NCI-H2107 treated with DMSO at 0.1 percent for 48 hours (cell line): ENCODE measurements around the gene CDYL2.
"Not testable (repeated sequence)": the region's sequence is repeated elsewhere in the genome, so short reads cannot be mapped to it uniquely, and the experiment has no call there.

ENCODE experiments used
- DNase-seq: peaks from one replicate; lab custom pipeline; 2025; ENCODE audit not compliant: unreplicated experiment; lab: John Stamatoyannopoulos, UW

Gene CDYL2

GRCh38 chr16:80804526-80805383 is at the start of gene CDYL2:
Gene CDYL2, minus strand, starts transcription at chr16:80804598. Its CDS starts 425 bp downstream, at chr16:80804173.
- no peak for DNase-seq

- DNase-seq = no peak
Observed at GRCh38 chr16:80852261-80852872, 48.0 kb upstream of the CDYL2 start.

GRCh38 chr16:80851831-80852230 is 47.4 kb upstream of the CDYL2 start:
- no peak for DNase-seq

GRCh38 chr16:80850757-80851156 is 46.4 kb upstream of the CDYL2 start:
- no peak for DNase-seq

GRCh38 chr16:80848862-80849261 is 44.5 kb upstream of the CDYL2 start:
- no peak for DNase-seq

GRCh38 chr16:80846680-80847079 is 42.3 kb upstream of the CDYL2 start:
- DNase-seq = no peak

GRCh38 chr16:80846275-80846674 is 41.9 kb upstream of the CDYL2 start:
- DNase-seq = no peak

GRCh38 chr16:80844395-80844794 is 40.0 kb upstream of the CDYL2 start:
- DNase-seq = no peak

- no peak for DNase-seq
Observed at GRCh38 chr16:80841231-80841630, 36.8 kb upstream of the CDYL2 start.

- DNase-seq = no peak
Observed at GRCh38 chr16:80837533-80838147, 33.2 kb upstream of the CDYL2 start.

- DNase-seq = no peak
Observed at GRCh38 chr16:80836846-80837245, 32.4 kb upstream of the CDYL2 start.

GRCh38 chr16:80836202-80836601 is 31.8 kb upstream of the CDYL2 start:
- DNase-seq = no peak

GRCh38 chr16:80831039-80831438 is 26.6 kb upstream of the CDYL2 start:
- no peak for DNase-seq

GRCh38 chr16:80828495-80828894 is 24.1 kb upstream of the CDYL2 start:
- no peak for DNase-seq

GRCh38 chr16:80827007-80827406 is 22.6 kb upstream of the CDYL2 start:
- no peak for DNase-seq

GRCh38 chr16:80825365-80825758 is 21.0 kb upstream of the CDYL2 start:
- no peak for DNase-seq

- peak; percentile 45 for DNase-seq
Observed at GRCh38 chr16:80824623-80825364, 20.4 kb upstream of the CDYL2 start.

- DNase-seq = no peak
Observed at GRCh38 chr16:80819988-80820387, 15.6 kb upstream of the CDYL2 start.

GRCh38 chr16:80816356-80816755 is 12.0 kb upstream of the CDYL2 start:
- DNase-seq = no peak

- DNase-seq = not testable (repeated sequence)
Observed at GRCh38 chr16:80815278-80815677, 10.9 kb upstream of the CDYL2 start.

- DNase-seq = no peak
Observed at GRCh38 chr16:80812593-80812992, 8.2 kb upstream of the CDYL2 start.
